ENCODE measurements around the gene CYP2B6. TPM values are rescaled to one million over a fixed set of nuclear protein-coding genes. Genes with fewer than 3 reads are reported as not detected.

CYP2B6 gene
- total and polyA plus RNA-seq, 2 donors (not counting 1 experiment from before 2014, with no cell fraction given): not detected

DNA sequence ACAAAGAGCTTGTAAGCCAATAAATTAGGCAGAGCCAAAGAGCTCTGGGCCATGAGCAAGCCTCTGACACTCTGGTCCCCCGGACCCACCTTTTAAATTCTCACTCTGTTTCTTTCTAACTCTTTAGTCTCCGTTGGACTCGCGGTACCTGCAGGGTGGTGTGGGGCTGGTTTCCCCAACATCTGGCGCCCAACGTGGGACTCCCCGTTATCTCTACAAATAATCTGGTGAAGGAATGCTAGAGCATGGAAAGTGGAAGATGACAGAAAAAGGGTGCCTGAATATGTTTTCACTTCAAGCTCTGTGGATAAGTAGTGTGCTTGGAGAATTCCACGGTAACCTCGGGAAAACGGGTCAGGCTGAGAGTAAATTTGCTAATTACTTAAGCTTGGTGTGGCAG lies 36.5 kb upstream of the CYP2B6 start:
- Histone ChIP-seq H3K4me1 (ENCODE audit: control insufficient read depth in 2 of 2, insufficient read depth in 2 of 2, low read length in 2 of 2) (no peaks in the 10 kb centered on the region), H3K27me3 (replicated peaks in 1 of 4; ENCODE audit: control extremely low read depth in 1 of 4, control insufficient read depth in 3 of 4, insufficient read depth in 4 of 4, low read length in 3 of 4) (peaks cover 0 to 13% (median 0%) of the 10 kb centered on the region in 4 experiments), H4K20me1 (ENCODE audit: control insufficient read depth, insufficient read depth, low read length, poor library complexity, severe bottlenecking) (no peaks in the 10 kb centered on the region), H2AFZ (ENCODE audit: insufficient read depth, low read depth, low read length, poor library complexity, severe bottlenecking) (no peak overlapping the region), H3K4me3 (ENCODE audit: control extremely low read depth in 1 of 5, extremely low read depth in 1 of 5, insufficient read depth in 1 of 5, low read depth in 2 of 5, low read length in 4 of 5) (no peak overlapping the region), H3K27ac (ENCODE audit: low read length in 2 of 2) (no peak overlapping the region), H3K9me3 (ENCODE audit: control extremely low read depth in 1 of 3, control insufficient read depth in 2 of 3, insufficient read depth in 1 of 3, low read length in 2 of 3) (peaks cover 0 to 45% (median 36%) of the 10 kb centered on the region in 3 donors), H3K9ac (ENCODE audit: low read length) (no peak overlapping the region), H3K79me2 (ENCODE audit: control insufficient read depth, insufficient read depth, low read length) (no peaks in the 10 kb centered on the region), H3K4me2 (replicated peaks; ENCODE audit: low read depth, low read length, poor library complexity, severe bottlenecking) (no peak overlapping the region), H3K36me3 (replicated peaks in 1 of 2; ENCODE audit: control extremely low read depth in 1 of 2, control insufficient read depth in 1 of 2, extremely low read depth in 1 of 2, insufficient read depth in 2 of 2, low read length in 1 of 2) (no peaks in the 10 kb centered on the region)
- H3K27me3 Mint-ChIP-seq: peaks cover 19% of the 10 kb centered on the region
- H3K27ac Mint-ChIP-seq: no peak overlapping the region
- intact Hi-C loops (cut with micrococcal nuclease): no loop called here
- ChIA-PET CTCF (no interaction called here), POLR2A (no interaction called here)
- no peak overlapping the region for H3K4me3 Mint-ChIP-seq
- TF ChIP-seq EZH2 (IDR thresholded peaks at IDR 0.05; ENCODE audit: borderline replicate concordance, insufficient read depth, low read depth, low read length, poor library complexity, severe bottlenecking): no peak
- TF ChIP-seq, protein P1, sequence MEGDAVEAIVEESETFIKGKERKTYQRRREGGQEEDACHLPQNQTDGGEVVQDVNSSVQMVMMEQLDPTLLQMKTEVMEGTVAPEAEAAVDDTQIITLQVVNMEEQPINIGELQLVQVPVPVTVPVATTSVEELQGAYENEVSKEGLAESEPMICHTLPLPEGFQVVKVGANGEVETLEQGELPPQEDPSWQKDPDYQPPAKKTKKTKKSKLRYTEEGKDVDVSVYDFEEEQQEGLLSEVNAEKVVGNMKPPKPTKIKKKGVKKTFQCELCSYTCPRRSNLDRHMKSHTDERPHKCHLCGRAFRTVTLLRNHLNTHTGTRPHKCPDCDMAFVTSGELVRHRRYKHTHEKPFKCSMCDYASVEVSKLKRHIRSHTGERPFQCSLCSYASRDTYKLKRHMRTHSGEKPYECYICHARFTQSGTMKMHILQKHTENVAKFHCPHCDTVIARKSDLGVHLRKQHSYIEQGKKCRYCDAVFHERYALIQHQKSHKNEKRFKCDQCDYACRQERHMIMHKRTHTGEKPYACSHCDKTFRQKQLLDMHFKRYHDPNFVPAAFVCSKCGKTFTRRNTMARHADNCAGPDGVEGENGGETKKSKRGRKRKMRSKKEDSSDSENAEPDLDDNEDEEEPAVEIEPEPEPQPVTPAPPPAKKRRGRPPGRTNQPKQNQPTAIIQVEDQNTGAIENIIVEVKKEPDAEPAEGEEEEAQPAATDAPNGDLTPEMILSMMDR (IDR thresholded peaks at IDR 0.05): no peak
- peaks cover 20% of the 10 kb centered on the region for H3K9me3 Mint-ChIP-seq (ENCODE audit: insufficient read depth)
- no peak for DNase-seq
- WGBS (ENCODE audit: insufficient coverage): 76% methylated on average over 3 of the region's 10 CpGs
- ATAC-seq (ENCODE audit: low read depth): no peak
- H3K4me1 Mint-ChIP-seq: no peaks in the 10 kb centered on the region

DNA sequence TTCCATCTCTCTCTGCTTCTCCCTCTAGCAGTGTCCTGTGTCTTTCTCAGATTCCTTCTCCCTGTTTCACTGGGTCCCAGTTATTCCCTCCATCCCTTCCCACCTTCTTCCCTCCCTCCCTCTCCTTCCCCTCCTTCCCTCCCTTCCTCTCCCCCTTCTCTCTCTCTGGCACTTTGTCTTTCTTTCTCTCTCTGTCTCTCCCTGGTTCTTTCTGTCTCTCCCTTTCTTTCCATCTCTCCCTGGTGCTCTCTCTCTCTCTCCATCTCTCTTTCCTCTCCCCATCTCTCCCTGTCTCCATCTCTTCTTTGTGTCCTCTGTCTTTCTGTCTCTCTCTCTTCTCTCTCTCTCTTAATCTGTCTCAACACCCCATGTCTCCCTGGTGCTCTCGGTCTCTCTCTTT lies 31.7 kb upstream of the CYP2B6 start:
- POLR2A ChIA-PET: no interaction called here
- H2AFZ ChIP-seq (ENCODE audit: insufficient read depth, low read depth, low read length, poor library complexity, severe bottlenecking): no peak overlapping the region
- DNase-seq (no peak), ATAC-seq (ENCODE audit: low read depth) (no peak)
- Mint-ChIP-seq H3K9me3 (ENCODE audit: insufficient read depth) (peaks cover 7% of the 10 kb centered on the region), H3K4me1 (no peaks in the 10 kb centered on the region), H3K27me3 (peaks cover 27% of the 10 kb centered on the region), H3K4me3 (no peak overlapping the region), H3K27ac (no peak overlapping the region)
- CTCF ChIA-PET: no interaction called here
- no peak overlapping the region for H3K4me3 ChIP-seq (ENCODE audit: control extremely low read depth in 1 of 5, extremely low read depth in 1 of 5, insufficient read depth in 1 of 5, low read depth in 2 of 5, low read length in 4 of 5)
- H3K79me2 ChIP-seq (ENCODE audit: control insufficient read depth, insufficient read depth, low read length): no peaks in the 10 kb centered on the region
- H3K27me3 ChIP-seq (replicated peaks in 1 of 4; ENCODE audit: control extremely low read depth in 1 of 4, control insufficient read depth in 3 of 4, insufficient read depth in 4 of 4, low read length in 3 of 4): peaks cover 0 to 11% (median 0%) of the 10 kb centered on the region in 4 experiments
- TF ChIP-seq, protein P1 (IDR thresholded peaks at IDR 0.05): no peak
- no peak for TF ChIP-seq EZH2 (IDR thresholded peaks at IDR 0.05; ENCODE audit: borderline replicate concordance, insufficient read depth, low read depth, low read length, poor library complexity, severe bottlenecking)
- H3K9ac ChIP-seq (ENCODE audit: low read length): no peak overlapping the region
- H3K4me1 ChIP-seq (ENCODE audit: control insufficient read depth in 2 of 2, insufficient read depth in 2 of 2, low read length in 2 of 2): no peaks in the 10 kb centered on the region
- intact Hi-C loops (cut with micrococcal nuclease): no loop called here
- H4K20me1 ChIP-seq (ENCODE audit: control insufficient read depth, insufficient read depth, low read length, poor library complexity, severe bottlenecking): no peaks in the 10 kb centered on the region
- H3K36me3 ChIP-seq (replicated peaks in 1 of 2; ENCODE audit: control extremely low read depth in 1 of 2, control insufficient read depth in 1 of 2, extremely low read depth in 1 of 2, insufficient read depth in 2 of 2, low read length in 1 of 2): no peaks in the 10 kb centered on the region
- no peak overlapping the region for H3K4me2 ChIP-seq (replicated peaks; ENCODE audit: low read depth, low read length, poor library complexity, severe bottlenecking)
- peaks cover 0 to 17% (median 14%) of the 10 kb centered on the region in 3 donors for H3K9me3 ChIP-seq (ENCODE audit: control extremely low read depth in 1 of 3, control insufficient read depth in 2 of 3, insufficient read depth in 1 of 3, low read length in 2 of 3)
- WGBS (ENCODE audit: insufficient coverage): 100% methylated on average over 1 of the region's 1 CpG
- no peak overlapping the region for H3K27ac ChIP-seq (ENCODE audit: low read length in 2 of 2)

Data from B cell (primary cell).